IPS-11a (cell line): ENCODE results near the gene HSPA12A.

Source experiments
- H3K4me3 ChIP-seq: one replicate; pipeline ENCODE4 v1.5.1; 2013; ENCODE audit warnings: low read depth, low read length, control low read depth

Gene HSPA12A

DNA sequence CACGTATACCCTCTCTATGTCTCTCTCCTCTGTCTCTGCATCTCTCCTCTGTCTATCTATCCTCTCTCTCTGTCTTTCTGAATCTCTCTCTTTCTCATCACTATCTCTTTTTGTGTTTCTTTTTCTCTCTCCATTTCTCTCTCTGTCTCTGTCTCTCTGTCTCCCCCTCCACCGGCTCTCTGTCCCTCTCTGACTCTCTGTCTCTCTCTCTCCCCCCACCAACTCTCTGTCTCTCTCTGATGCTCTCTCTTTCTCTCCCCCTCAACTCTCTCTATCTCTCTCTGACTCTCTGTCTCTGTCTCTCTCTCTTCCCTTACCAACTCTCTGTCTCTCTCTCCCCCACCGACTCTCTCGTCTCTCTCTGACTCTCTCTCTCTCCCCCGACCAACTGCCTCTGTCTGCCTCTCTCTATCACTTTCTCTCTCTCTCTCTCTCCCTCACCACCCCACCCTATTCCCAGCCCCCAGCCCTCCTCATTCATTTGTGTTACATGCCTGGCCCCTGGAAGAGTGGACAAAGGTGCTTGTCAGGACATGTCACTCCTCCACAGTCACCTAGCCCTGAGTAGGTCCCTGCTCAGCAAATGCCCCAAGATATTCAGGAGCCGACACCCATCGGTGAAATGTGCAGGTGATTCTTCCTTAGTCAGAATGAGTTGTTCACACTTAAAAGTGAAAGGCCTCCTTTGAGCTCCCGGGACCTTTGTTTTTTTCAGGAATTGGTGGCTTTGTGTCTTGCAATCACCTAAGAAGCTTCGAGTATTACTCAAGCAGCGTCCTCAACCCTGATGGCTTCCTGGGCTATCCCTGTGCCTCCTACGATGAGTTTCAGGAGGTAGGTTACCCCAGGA, 108.0 kb downstream of the HSPA12A start:
- no peak overlapping the region for H3K4me3 ChIP-seq

DNA sequence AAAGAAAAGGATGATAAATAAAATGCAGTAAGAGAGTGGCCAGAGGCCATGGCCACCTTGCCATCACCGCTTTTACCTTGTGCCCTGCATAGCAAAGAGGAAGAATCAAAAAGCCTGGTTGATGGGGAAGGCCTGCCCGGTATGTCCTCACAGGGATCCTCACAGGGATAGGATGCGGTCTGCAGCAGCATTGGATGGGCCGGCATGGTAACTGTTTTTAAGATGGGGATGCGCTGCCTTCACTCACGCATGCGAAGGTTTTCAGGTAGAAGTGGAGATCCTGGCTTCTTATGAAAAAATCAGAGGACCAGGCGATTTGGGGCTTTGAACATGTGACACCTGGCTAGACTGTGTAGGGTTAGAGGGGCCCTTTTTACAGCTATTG, 109.2 kb downstream of the HSPA12A start:
- H3K4me3 ChIP-seq: no peak overlapping the region

DNA sequence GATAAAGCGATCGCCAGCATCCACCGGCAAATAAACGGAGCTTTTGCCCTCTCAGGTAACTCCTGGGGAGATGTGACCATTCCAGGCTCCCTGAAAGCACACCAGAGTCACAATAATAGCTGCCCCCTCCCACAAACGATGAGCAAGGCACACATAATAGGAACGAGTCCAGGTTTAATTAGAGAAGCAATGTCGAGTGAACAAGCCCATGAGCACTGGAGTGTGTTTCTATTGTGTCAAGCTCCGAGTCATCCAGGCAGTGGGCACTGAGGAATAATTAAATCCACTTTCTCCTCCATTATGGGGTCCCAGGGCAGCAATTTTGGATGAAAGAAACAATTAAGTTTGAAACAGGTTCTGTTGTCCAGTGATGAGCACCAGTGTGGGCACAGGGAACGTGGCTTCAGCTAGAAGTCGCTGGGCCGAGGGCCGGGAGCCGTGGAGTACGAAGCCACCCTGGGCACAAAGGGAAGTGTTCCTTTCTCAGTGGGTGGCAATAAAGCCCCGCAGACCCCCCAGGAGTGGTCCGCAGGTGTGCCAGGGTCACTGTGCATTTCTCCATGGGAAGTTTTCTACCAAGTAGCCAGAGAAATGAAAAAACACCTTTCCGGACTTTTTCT, 109.7 kb downstream of the HSPA12A start:
- no peak overlapping the region for H3K4me3 ChIP-seq

DNA sequence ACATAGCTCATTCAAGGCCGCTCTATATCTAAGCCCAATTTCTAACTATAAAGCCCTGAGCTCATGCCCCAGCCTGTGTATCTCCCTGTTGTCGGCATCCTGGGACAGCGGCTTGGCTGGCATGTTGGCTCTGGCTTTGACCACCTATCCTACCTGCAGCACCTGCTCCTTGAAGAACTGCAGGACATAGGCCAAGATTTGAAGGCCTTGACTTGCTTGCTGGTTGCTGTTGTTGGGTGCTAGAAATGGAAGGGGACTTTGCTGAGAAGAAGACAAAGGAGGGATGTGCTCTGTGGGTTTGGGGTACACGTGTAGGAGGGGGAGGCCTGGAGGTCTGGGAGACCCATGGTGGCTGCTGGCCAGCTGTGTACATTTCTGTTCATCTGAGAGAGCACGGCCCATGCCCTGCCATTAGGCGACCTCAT, 110.5 kb downstream of the HSPA12A start:
- H3K4me3 ChIP-seq: no peak overlapping the region

DNA sequence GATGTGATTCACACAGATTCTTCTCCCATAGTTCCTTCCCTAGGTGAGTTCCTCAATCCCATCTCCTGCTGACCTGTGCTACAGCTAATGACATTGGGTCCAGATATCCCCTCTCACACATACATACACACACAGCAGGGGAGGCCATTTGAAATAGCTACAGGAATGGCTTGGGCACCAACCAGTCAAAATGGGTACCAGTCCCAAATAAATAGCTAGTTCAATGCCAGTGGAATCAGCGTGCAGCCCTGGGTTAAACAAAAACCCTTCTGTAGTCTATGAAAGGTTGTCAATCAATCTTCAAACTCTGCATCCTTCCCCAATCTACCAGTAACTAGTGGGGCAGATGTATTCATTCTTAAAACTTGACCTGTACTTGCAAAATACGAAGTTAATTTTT, 112.3 kb downstream of the HSPA12A start:
- no peak overlapping the region for H3K4me3 ChIP-seq

DNA sequence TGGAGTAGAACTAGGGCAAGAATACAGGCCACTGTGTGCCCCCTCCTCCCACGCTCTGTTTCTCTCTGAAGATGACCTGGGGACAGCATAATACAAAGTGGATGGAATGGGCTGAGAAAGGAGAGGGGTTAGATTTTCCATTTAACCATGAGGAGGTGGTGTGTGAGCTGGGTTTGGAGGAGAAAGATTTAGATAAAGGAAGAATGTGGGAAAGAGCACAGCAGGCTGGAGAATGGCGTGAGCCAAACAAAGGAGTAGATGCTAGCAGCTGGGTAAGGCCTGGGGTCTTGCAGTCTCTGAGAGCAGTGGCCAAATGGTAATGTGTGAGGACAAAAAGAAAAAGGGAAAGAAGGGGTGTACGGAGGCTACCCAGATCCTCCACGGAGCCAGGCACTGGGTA, 113.0 kb downstream of the HSPA12A start:
- H3K4me3 ChIP-seq: no peak overlapping the region

DNA sequence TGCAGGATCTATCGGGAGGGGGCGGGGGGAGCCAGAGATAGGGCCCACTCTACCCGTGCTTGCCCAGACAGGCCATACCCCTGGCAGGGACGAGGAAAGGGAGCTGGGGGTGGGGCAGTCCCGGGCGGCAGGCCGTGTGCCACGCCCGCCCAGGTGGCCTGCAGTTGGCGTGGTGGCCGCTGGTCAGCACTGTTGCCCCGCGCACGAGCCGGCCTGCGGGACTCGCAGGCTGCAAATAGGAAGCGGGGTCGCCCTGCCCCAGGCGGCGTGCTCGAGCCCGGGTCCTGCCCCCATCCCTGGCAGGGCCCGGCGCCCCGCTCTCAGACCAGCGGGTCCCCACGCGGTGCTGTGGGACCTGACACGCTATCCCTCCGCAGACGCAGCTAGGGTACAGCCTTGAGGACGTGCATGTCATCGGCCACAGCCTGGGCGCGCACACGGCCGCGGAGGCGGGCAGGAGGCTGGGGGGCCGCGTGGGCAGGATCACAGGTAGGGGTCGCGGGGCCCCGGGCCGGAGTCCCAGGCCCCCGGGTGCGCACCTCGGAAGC, 114.9 kb downstream of the HSPA12A start:
- H3K4me3 ChIP-seq: peak overlapping the region; percentile 35

DNA sequence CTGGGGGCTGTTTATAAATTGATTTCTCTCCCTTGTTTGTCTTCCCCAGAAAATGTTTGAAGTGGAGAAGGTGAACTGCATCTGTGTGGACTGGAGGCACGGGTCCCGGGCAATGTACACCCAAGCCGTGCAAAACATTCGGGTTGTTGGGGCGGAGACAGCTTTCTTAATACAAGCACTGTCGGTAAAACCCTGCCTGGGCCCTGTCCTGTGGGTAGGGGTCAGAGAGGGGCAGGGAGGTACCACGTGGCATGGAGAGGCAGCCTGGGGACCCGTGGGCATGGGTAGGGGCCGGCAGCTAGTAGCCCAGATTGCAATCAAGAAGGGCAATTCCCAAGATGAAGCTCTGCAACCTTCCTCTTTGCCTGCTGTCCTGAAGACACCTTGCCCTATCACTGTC, 115.6 kb downstream of the HSPA12A start:
- no peak overlapping the region for H3K4me3 ChIP-seq

DNA sequence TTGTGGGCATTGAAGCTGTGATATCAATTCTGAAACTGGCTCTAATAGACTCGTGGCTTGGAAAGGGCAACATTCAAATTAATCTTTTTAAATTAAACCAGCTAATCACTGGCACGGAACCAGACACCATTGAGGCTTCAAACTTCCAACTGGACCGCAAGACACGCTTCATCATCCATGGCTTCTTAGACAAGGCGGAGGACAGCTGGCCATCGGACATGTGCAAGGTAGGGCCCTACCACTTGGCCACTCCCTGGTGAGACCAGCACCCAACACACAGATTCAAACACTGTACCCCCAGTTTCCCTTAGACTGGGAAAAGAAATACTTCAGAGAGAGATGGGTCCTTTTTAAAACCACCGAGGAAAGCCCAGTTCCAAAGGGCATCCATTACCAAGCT, 116.5 kb downstream of the HSPA12A start:
- H3K4me3 ChIP-seq: no peak overlapping the region

DNA sequence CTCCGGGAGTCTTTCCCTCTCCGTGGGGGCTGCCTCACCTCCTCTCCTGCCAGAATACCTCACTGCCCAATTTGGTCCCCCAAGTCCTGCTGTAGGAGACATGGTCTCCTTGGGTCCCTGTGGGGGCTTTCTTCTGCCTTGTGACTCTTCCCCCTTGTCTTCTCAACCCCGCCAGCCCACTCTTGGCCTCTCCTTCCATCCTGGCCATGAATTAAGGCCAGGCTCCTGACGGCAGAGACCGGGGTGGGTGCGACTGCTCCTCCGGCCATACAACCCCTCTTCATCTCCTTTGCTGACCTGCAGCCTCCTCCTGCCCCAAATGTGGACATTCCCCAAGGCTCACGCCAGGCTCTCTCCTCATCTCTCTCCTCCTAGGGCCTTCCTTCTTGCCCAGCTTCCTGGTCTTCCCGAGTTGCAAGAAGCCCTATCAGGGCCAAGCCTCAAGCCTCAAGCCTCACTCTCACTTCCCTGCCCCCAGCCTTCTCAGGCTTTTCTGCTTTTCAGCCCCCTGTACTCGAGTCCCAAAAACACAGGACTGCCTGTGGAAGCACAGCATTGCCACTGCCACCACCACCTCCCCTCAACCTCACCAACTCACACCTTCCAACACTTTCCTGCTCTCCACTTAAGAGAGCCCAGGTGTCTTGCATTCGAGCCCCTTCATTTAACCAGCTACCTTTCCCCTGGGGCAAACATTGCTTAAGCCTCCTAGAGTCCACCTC, 120.3 kb downstream of the HSPA12A start:
- no peak overlapping the region for H3K4me3 ChIP-seq

DNA sequence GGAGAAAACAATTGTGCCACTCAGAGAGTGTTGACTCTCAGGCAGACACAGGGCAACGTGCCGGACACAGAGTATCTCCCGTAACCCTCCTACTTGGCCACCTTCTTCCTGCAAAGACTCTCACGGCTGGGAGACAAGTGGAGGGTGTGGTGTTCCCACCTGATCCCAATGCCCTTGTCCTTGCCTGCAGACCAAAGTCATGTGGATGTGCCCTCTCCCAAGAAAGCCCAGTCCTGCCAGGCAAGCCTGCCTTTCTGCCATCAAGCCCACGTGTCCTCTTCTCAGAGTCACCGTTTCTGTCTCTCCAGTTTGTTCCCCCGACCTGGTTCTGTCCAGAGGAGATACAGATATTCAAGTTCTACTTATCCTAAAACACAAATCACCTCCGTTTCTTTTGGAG, 120.9 kb downstream of the HSPA12A start:
- no peak overlapping the region for H3K4me3 ChIP-seq
